ENCODE results near the gene ADAMTS13.
A peak's percentile ranks its signal among the peaks of the same experiment; 100 is the strongest.

ADAMTS13 gene

DNA sequence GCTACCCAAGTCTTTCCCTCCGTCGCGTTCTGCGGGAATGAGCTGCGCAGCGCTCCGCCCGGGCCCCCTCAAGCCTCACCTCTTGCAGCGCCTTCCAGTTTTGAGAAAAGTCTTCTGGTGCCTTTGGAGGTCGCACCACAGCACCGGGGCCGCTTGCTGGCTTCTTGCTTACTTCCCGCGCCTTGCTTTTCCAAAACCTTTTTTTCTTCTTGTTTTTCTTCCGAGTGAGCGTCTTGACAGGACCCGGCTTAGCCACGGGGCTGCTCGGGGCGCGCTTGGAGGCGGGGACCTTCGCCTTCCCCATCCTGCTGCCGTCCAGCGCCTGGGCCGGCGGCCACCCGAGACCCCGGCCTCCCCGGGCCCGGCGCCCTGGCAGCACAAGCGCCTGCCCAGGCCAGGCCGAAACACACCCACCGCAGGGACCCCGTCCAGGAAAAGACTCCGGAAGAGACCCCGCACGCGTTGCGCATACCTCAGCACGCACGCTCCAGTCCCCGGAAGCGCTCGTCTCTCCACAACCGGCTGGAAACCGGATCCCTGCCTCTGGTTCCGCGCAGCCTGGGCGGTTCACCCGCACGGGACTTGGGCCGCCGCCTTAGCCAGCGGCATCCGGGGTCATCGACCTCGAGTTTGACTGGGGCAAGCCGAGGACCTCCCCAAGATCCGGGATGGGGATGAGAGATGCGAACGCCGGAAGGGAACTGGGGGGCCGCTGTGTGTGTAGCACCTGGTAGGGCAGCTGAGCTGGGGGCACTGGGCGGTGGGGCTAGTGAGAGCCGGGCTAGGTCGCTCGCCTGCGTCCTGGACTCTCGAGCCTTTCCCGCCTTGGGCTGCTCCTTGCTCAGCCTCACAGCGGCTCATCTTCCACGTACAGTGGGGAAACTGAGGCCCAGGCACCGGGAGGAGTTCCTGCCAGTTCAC, 4.4 kb upstream of the ADAMTS13 start, which contains the start of gene REXO4:
Gene REXO4, minus strand, starts transcription at position 470 of the 921 bp plus-strand sequence. Its CDS starts 166 bp downstream, at position 304.
- H4K20me1 ChIP-seq (ENCODE audit: insufficient read depth) = no peaks in the 10 kb centered on the region
- H3K27ac ChIP-seq = peak within 1 kb of the TSS; percentile 60
- H3K4me3 ChIP-seq (IDR thresholded peaks at IDR 0.05; ENCODE audit: insufficient read depth, low read depth, low read length) = no peak within 1 kb of the TSS
- TF ChIP-seq, protein P1, sequence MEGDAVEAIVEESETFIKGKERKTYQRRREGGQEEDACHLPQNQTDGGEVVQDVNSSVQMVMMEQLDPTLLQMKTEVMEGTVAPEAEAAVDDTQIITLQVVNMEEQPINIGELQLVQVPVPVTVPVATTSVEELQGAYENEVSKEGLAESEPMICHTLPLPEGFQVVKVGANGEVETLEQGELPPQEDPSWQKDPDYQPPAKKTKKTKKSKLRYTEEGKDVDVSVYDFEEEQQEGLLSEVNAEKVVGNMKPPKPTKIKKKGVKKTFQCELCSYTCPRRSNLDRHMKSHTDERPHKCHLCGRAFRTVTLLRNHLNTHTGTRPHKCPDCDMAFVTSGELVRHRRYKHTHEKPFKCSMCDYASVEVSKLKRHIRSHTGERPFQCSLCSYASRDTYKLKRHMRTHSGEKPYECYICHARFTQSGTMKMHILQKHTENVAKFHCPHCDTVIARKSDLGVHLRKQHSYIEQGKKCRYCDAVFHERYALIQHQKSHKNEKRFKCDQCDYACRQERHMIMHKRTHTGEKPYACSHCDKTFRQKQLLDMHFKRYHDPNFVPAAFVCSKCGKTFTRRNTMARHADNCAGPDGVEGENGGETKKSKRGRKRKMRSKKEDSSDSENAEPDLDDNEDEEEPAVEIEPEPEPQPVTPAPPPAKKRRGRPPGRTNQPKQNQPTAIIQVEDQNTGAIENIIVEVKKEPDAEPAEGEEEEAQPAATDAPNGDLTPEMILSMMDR (conservative IDR thresholded peaks at IDR 0.05; ENCODE audit: low read depth, low read length) = no peak
- H3K79me2 ChIP-seq (ENCODE audit: insufficient read depth, low read depth) = peaks cover 28% of the 10 kb centered on the region; the same call in 1 of the 2 replicates
- H3K36me3 ChIP-seq (ENCODE audit: insufficient read depth) = peaks cover 4% of the 10 kb centered on the region; the same call in 1 of the 2 replicates
- H2AFZ ChIP-seq (ENCODE audit: low read depth) = peak within 1 kb of the TSS; percentile 89
- H3K4me2 ChIP-seq = peak within 1 kb of the TSS; percentile 93
- peaks cover 13% of the 10 kb centered on the region; the same call in 1 of the 2 replicates for H3K27me3 ChIP-seq (ENCODE audit: insufficient read depth, low read depth)
- peak within 1 kb of the TSS; percentile 74 for H3K9ac ChIP-seq
- peaks cover 11% of the 10 kb centered on the region for H3K4me1 ChIP-seq (ENCODE audit: low read depth, poor library complexity, severe bottlenecking)

DNA sequence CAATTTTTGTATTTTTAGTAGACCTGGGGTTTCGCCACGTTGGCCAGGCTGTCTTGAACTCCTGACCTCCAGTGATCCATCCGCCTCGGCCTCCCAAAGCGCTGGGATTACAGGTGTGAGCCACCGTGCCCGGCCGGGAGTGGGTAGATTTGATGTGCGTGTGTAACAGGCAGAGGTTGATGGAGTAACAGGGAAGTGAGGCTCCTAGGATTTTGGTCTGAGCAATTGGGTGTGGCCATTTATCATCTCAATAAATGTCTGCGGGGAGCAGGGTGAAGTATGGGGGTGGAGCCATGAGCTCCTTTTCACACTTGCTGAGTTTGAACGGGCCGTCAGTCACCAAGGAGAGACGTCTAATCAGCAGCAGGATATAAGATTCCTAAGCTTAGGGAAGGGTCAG, 3.2 kb upstream of the ADAMTS13 start:
- no peak overlapping the region for H2AFZ ChIP-seq (ENCODE audit: low read depth)
- no peak overlapping the region for H3K4me3 ChIP-seq (IDR thresholded peaks at IDR 0.05; ENCODE audit: insufficient read depth, low read depth, low read length)
- no peak overlapping the region for H3K9ac ChIP-seq
- peaks cover 11% of the 10 kb centered on the region for H3K4me1 ChIP-seq (ENCODE audit: low read depth, poor library complexity, severe bottlenecking)
- peaks cover 28% of the 10 kb centered on the region; the same call in 1 of the 2 replicates for H3K79me2 ChIP-seq (ENCODE audit: insufficient read depth, low read depth)
- H3K36me3 ChIP-seq (ENCODE audit: insufficient read depth) = peaks cover 4% of the 10 kb centered on the region; the same call in 1 of the 2 replicates
- TF ChIP-seq, protein P1 (conservative IDR thresholded peaks at IDR 0.05; ENCODE audit: low read depth, low read length) = no peak
- H3K27ac ChIP-seq = no peak overlapping the region
- no peaks in the 10 kb centered on the region for H4K20me1 ChIP-seq (ENCODE audit: insufficient read depth)
- no peak overlapping the region for H3K4me2 ChIP-seq
- peaks cover 25% of the 10 kb centered on the region for H3K27me3 ChIP-seq (ENCODE audit: insufficient read depth, low read depth)

DNA sequence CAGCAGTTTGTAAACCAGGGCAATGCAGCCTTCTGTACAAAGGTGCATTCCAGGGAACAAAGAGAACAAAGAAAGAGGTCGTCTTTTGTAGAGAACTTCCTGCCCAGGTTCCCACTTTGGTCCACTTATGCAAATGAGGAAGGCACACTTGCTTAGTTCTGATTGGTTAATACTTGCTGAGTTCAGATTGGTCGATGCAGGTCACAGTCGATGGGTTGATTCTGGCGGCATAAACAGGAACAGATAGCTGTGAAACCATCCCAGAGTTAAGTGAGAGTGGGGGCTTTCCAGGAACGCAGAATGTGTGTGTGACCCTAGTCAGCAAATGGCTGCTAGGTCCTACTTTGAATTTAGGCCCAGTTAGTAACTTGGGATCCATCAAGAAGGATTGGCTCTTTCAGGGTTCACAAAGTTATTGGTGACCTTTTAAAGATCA, 1.8 kb upstream of the ADAMTS13 start:
- H4K20me1 ChIP-seq (ENCODE audit: insufficient read depth) = no peaks in the 10 kb centered on the region
- peaks cover 39% of the 10 kb centered on the region for H3K27me3 ChIP-seq (ENCODE audit: insufficient read depth, low read depth)
- peaks cover 11% of the 10 kb centered on the region for H3K4me1 ChIP-seq (ENCODE audit: low read depth, poor library complexity, severe bottlenecking)
- no peak overlapping the region for H2AFZ ChIP-seq (ENCODE audit: low read depth)
- peaks cover 18% of the 10 kb centered on the region; the same call in 1 of the 2 replicates for H3K79me2 ChIP-seq (ENCODE audit: insufficient read depth, low read depth)
- no peak overlapping the region for H3K27ac ChIP-seq
- TF ChIP-seq, protein P1 (conservative IDR thresholded peaks at IDR 0.05; ENCODE audit: low read depth, low read length) = no peak
- H3K36me3 ChIP-seq (ENCODE audit: insufficient read depth) = no peaks in the 10 kb centered on the region
- H3K4me2 ChIP-seq = no peak overlapping the region
- H3K4me3 ChIP-seq (IDR thresholded peaks at IDR 0.05; ENCODE audit: insufficient read depth, low read depth, low read length) = no peak overlapping the region
- no peak overlapping the region for H3K9ac ChIP-seq

DNA sequence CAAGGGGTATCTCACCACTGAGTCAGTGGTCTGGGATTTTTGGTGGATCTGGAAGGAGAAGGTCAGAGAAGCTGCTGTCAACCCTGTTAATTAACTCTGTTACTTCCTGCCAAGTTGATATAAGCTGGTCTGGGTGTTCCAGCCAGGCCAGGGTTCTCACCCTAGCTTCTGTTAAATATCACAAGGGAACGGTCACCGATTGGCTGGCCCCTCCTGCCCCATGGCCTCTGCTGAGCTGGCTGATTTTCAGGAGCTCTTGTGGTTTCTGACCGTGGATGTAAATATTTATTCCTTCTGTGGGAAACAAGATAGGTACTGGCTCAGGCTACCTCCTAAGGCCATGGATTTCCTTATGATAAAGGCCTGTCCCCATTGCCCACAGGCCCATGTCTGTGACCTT, 1.0 kb downstream of the ADAMTS13 start:
- H4K20me1 ChIP-seq (ENCODE audit: insufficient read depth) = no peaks in the 10 kb centered on the region
- no peaks in the 10 kb centered on the region for H3K79me2 ChIP-seq (ENCODE audit: insufficient read depth, low read depth)
- H3K4me1 ChIP-seq (ENCODE audit: low read depth, poor library complexity, severe bottlenecking) = peaks cover 6% of the 10 kb centered on the region
- H3K9ac ChIP-seq = no peak overlapping the region
- no peak overlapping the region for H3K27ac ChIP-seq
- H2AFZ ChIP-seq (ENCODE audit: low read depth) = no peak overlapping the region
- no peak overlapping the region for H3K4me3 ChIP-seq (IDR thresholded peaks at IDR 0.05; ENCODE audit: insufficient read depth, low read depth, low read length)
- H3K27me3 ChIP-seq (ENCODE audit: insufficient read depth, low read depth) = peaks cover 67% of the 10 kb centered on the region
- TF ChIP-seq, protein P1 (conservative IDR thresholded peaks at IDR 0.05; ENCODE audit: low read depth, low read length) = no peak
- no peaks in the 10 kb centered on the region for H3K36me3 ChIP-seq (ENCODE audit: insufficient read depth)
- H3K4me2 ChIP-seq = no peak overlapping the region
